Left cardiac atrium (tissue), 4 donors: ENCODE measurements around the gene SDC1. TPM values are rescaled to one million over a fixed set of nuclear protein-coding genes. Genes with fewer than 3 reads are reported as not detected.

Source experiments
- ATAC-seq, 2 donors: fragments of 200-7000 bp; cut with Tn5 transposase; one replicate each; pipeline ENCODE4 v1.9.1; 2020; ENCODE audit warnings: mild to moderate bottlenecking in 2 of 2, moderate library complexity in 2 of 2
- DNase-seq: peaks from one replicate; pipeline ENCODE4 v3.0.0-alpha.2; 2020
- intact Hi-C, 2 donors: fragments of 100-400 bp; cut with DNase I; formaldehyde crosslinking; loops; one replicate each; pipeline versions ENCODE4 v1.14.1 to v1.15.1; 2022 to 2023
- total RNA-seq, 2 donors: library from RNA; stranded (reverse); fragmentation: NEBNext Ultra II Directional; extraction: Animal tissue kit (Norgen Biotek cat#: 25700); gene quantifications; one replicate each; pipeline ENCODE4 v1.2.1, GENCODE V29; 2021
- donor health status: DM: no; HTN: yes; CAD: no.
- donor health status: DM: no; HTN: yes; CAD: no; lungs with severe emphysema.
- donor health status: DM: yes; HTN: yes; CAD: no.
- donor health status: Dilated cardiomyopathy.

Gene SDC1
- total RNA-seq, 2 donors from 2014 or later: 0.21 to 0.50 TPM

- ATAC-seq: no peak
- no peak for DNase-seq
- intact Hi-C loops: no loop called here
Measured at GRCh38 chr2:20177556-20178248, 47.2 kb downstream of the SDC1 start.

GRCh38 chr2:20176760-20177159 is 48.2 kb downstream of the SDC1 start:
- ATAC-seq (no peak), DNase-seq (no peak)
- intact Hi-C loops: no loop called here

GRCh38 chr2:20175931-20176330 is 49.0 kb downstream of the SDC1 start:
- intact Hi-C loops: no loop called here
- DNase-seq (no peak), ATAC-seq (no peak)

GRCh38 chr2:20175267-20175666 is 49.7 kb downstream of the SDC1 start:
- DNase-seq: no peak
- intact Hi-C loops: no loop called here
- no peak for ATAC-seq

GRCh38 chr2:20174410-20174809 is 50.5 kb downstream of the SDC1 start:
- no peak for DNase-seq
- intact Hi-C loops: no loop called here

GRCh38 chr2:20173496-20174402 is 51.2 kb downstream of the SDC1 start:
- intact Hi-C loops: no loop called here
- DNase-seq: no peak
- ATAC-seq: no peak

More at GRCh38 chr2:20174410-20174809, 50.5 kb downstream of the SDC1 start:
- ATAC-seq: no peak

- DNase-seq: no peak
- intact Hi-C loops: no loop called here
- ATAC-seq: no peak
Measured at GRCh38 chr2:20173064-20173463, 51.9 kb downstream of the SDC1 start.

- intact Hi-C loops: no loop called here
- ATAC-seq (no peak), DNase-seq (no peak)
Measured at GRCh38 chr2:20172273-20173055, 52.5 kb downstream of the SDC1 start.

- no peak for DNase-seq
- ATAC-seq: no peak
Measured at GRCh38 chr2:20171445-20171977, 53.4 kb downstream of the SDC1 start.

GRCh38 chr2:20170704-20171250 is 54.2 kb downstream of the SDC1 start:
- ATAC-seq (no peak), DNase-seq (no peak)
- intact Hi-C loops: no loop called here

More at GRCh38 chr2:20171445-20171977, 53.4 kb downstream of the SDC1 start:
- intact Hi-C loops: no loop called here

- ATAC-seq (no peak), DNase-seq (no peak)
- intact Hi-C loops: no loop called here
Measured at GRCh38 chr2:20169796-20170703, 54.9 kb downstream of the SDC1 start.

GRCh38 chr2:20168727-20169696 is 55.9 kb downstream of the SDC1 start:
- DNase-seq: no peak
- ATAC-seq: no peak
- intact Hi-C loops: no loop called here

GRCh38 chr2:20168048-20168726 is 56.7 kb downstream of the SDC1 start:
- DNase-seq (no peak), ATAC-seq (no peak)
- intact Hi-C loops: no loop called here

GRCh38 chr2:20167356-20167755 is 57.6 kb downstream of the SDC1 start:
- intact Hi-C loops: no loop called here
- ATAC-seq: no peak
- no peak for DNase-seq

- intact Hi-C loops: no loop called here
- DNase-seq (no peak), ATAC-seq (no peak)
Measured at GRCh38 chr2:20165677-20166509, 59.0 kb downstream of the SDC1 start.
